ENCODE data around the gene LILRA5. TPM values are rescaled to one million over a fixed set of nuclear protein-coding genes. Genes with fewer than 3 reads are reported as not detected.

Gene LILRA5
- total and polyA plus RNA-seq, 10 of the 15 experiments (the other 5 are each of a cell fraction or from before 2014, with no cell fraction given): 0.05 to 1.2 (median 0.36) TPM; not detected in 4

DNA sequence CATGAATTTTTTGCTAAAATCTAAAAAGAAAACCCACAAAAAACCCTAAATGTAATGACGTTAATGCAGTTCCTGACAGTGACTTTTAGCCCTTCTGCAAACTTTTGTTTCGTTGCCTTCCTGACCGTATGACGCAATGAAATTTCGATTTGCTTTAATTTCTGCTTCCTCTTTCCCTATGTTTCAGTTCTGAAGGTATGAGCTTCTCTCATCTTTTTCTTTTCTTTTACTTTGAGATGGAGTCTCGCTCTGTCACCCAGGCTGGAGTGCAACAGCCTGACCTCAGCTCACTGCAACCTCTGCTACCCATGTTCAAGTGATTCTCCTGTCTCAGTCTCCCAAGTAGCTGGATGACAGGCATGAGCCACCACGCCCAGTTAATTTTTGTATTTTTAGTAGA lies 6.1 kb upstream of the LILRA5 start (continued):
- TF ChIP-seq, protein P1, sequence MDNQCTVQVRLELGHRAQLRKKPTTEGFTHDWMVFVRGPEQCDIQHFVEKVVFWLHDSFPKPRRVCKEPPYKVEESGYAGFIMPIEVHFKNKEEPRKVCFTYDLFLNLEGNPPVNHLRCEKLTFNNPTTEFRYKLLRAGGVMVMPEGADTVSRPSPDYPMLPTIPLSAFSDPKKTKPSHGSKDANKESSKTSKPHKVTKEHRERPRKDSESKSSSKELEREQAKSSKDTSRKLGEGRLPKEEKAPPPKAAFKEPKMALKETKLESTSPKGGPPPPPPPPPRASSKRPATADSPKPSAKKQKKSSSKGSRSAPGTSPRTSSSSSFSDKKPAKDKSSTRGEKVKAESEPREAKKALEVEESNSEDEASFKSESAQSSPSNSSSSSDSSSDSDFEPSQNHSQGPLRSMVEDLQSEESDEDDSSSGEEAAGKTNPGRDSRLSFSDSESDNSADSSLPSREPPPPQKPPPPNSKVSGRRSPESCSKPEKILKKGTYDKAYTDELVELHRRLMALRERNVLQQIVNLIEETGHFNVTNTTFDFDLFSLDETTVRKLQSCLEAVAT (IDR thresholded peaks at IDR 0.05): no peak
- peak; percentile 21; the same call in 1 of the 2 replicates for TF ChIP-seq JUNB (IDR thresholded peaks at IDR 0.05)
- no peak for TF ChIP-seq ZBED1 (IDR thresholded peaks at IDR 0.05; ENCODE audit: borderline replicate concordance)
- TF ChIP-seq YBX1 (IDR thresholded peaks at IDR 0.05): no peak
- TF ChIP-seq, protein P2, sequence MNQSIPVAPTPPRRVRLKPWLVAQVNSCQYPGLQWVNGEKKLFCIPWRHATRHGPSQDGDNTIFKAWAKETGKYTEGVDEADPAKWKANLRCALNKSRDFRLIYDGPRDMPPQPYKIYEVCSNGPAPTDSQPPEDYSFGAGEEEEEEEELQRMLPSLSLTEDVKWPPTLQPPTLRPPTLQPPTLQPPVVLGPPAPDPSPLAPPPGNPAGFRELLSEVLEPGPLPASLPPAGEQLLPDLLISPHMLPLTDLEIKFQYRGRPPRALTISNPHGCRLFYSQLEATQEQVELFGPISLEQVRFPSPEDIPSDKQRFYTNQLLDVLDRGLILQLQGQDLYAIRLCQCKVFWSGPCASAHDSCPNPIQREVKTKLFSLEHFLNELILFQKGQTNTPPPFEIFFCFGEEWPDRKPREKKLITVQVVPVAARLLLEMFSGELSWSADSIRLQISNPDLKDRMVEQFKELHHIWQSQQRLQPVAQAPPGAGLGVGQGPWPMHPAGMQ (IDR thresholded peaks at IDR 0.05; ENCODE audit: borderline replicate concordance): no peak
- TF ChIP-seq BHLHE40 (IDR thresholded peaks at IDR 0.05; ENCODE audit: borderline replicate concordance in 1 of 2, low read depth in 2 of 2, low read length in 1 of 2): no peak
- TF ChIP-seq, protein P3, sequence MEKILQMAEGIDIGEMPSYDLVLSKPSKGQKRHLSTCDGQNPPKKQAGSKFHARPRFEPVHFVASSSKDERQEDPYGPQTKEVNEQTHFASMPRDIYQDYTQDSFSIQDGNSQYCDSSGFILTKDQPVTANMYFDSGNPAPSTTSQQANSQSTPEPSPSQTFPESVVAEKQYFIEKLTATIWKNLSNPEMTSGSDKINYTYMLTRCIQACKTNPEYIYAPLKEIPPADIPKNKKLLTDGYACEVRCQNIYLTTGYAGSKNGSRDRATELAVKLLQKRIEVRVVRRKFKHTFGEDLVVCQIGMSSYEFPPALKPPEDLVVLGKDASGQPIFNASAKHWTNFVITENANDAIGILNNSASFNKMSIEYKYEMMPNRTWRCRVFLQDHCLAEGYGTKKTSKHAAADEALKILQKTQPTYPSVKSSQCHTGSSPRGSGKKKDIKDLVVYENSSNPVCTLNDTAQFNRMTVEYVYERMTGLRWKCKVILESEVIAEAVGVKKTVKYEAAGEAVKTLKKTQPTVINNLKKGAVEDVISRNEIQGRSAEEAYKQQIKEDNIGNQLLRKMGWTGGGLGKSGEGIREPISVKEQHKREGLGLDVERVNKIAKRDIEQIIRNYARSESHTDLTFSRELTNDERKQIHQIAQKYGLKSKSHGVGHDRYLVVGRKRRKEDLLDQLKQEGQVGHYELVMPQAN (conservative IDR thresholded peaks at IDR 0.05): no peak
- peak; percentile 83 for TF ChIP-seq CREB1 (IDR thresholded peaks at IDR 0.05; ENCODE audit: low read depth)
- no peak for TF ChIP-seq SREBF2 (IDR thresholded peaks at IDR 0.05; ENCODE audit: low read length)
- TF ChIP-seq FOS (IDR thresholded peaks at IDR 0.05; ENCODE audit: borderline replicate concordance, extremely low read depth, insufficient read length): no peak
- no peak for TF ChIP-seq CHD4 (IDR thresholded peaks at IDR 0.05)
- TF ChIP-seq NFXL1 (IDR thresholded peaks at IDR 0.05; ENCODE audit: borderline replicate concordance): no peak
- peak; percentile 72 for TF ChIP-seq EED (IDR thresholded peaks at IDR 0.05; ENCODE audit: low read depth)
- TF ChIP-seq NFYA (IDR thresholded peaks at IDR 0.05; ENCODE audit: borderline replicate concordance, low read depth, low read length): no peak
- TF ChIP-seq RAD51 (IDR thresholded peaks at IDR 0.05): no peak
- TF ChIP-seq TCF7 (IDR thresholded peaks at IDR 0.05; ENCODE audit: borderline replicate concordance): no peak
- TF ChIP-seq FOXK2 (IDR thresholded peaks at IDR 0.05): no peak
- TF ChIP-seq NR2C2 (IDR thresholded peaks at IDR 0.05; ENCODE audit: borderline replicate concordance, control insufficient read depth, insufficient read length, low read depth): no peak
- TF ChIP-seq BACH1 (IDR thresholded peaks at IDR 0.05; ENCODE audit: borderline replicate concordance): no peak
- peak; percentile 44; the same call in 1 of the 2 replicates for TF ChIP-seq IKZF1 (conservative IDR thresholded peaks at IDR 0.05)
- no peak for TF ChIP-seq CBX5 (IDR thresholded peaks at IDR 0.05; ENCODE audit: low read depth)
- TF ChIP-seq RFX5 (IDR thresholded peaks at IDR 0.05; ENCODE audit: low read depth, low read length): no peak
- no peak for TF ChIP-seq CBFB (IDR thresholded peaks at IDR 0.05; ENCODE audit: low read depth)
- TF ChIP-seq, protein P4, sequence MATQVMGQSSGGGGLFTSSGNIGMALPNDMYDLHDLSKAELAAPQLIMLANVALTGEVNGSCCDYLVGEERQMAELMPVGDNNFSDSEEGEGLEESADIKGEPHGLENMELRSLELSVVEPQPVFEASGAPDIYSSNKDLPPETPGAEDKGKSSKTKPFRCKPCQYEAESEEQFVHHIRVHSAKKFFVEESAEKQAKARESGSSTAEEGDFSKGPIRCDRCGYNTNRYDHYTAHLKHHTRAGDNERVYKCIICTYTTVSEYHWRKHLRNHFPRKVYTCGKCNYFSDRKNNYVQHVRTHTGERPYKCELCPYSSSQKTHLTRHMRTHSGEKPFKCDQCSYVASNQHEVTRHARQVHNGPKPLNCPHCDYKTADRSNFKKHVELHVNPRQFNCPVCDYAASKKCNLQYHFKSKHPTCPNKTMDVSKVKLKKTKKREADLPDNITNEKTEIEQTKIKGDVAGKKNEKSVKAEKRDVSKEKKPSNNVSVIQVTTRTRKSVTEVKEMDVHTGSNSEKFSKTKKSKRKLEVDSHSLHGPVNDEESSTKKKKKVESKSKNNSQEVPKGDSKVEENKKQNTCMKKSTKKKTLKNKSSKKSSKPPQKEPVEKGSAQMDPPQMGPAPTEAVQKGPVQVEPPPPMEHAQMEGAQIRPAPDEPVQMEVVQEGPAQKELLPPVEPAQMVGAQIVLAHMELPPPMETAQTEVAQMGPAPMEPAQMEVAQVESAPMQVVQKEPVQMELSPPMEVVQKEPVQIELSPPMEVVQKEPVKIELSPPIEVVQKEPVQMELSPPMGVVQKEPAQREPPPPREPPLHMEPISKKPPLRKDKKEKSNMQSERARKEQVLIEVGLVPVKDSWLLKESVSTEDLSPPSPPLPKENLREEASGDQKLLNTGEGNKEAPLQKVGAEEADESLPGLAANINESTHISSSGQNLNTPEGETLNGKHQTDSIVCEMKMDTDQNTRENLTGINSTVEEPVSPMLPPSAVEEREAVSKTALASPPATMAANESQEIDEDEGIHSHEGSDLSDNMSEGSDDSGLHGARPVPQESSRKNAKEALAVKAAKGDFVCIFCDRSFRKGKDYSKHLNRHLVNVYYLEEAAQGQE (IDR thresholded peaks at IDR 0.05; ENCODE audit: low read depth, low read length): no peak
- TF ChIP-seq MYB (IDR thresholded peaks at IDR 0.05; ENCODE audit: borderline replicate concordance, low read depth, low read length): no peak
